ENCODE results near the gene RPTOR. TPM values are rescaled to one million over a fixed set of nuclear protein-coding genes. Genes with fewer than 3 reads are reported as not detected.

The RPTOR gene
- total and polyA plus RNA-seq, 4 donors = 12.4 to 46.1 (median 29.7) TPM

DNA sequence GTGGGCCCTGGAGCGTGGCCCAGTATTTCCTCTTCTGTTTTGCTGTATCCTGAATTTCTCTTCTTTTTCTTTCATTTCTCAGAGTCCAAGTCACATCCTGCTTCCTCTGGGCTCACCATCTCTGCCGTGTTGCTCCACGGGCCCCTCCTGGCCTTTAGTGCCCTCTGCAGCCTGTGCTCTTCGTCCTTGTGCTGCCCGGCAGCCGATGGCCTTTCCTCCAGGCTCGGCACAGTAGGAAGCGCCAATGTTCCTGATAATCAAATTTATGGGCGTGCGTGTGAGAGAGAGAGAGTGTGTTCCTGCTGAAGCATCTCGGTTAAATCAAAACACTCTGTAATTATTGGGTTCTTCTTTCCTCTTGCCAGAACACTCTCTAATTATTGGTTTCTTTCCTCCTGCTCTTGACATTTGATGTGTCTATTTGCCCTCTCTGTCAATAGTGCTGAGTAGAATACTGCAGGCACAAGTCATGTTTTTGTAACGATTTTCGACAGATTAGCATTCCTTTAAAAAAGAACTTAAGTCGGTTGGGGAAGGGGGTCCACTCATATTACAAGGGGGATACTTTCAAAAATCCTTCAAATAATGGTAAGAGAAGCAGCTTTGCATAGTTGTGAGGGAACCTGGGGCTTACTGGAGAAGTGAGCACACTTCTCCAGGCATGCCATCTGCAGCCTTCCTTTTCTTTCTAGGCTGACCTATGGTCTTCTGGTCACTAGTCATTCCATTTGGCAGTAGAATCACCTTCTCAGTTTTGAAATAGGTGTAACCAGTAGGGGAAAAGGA lies 126.6 kb downstream of the RPTOR start:
- 77 to 78% methylated on average over 14 of the region's 14 CpGs for WGBS, 2 donors
- H3K4me3 ChIP-seq = no peak overlapping the region
- ATAC-seq (ENCODE audit: insufficient read depth, low FRiP score) = no peak

DNA sequence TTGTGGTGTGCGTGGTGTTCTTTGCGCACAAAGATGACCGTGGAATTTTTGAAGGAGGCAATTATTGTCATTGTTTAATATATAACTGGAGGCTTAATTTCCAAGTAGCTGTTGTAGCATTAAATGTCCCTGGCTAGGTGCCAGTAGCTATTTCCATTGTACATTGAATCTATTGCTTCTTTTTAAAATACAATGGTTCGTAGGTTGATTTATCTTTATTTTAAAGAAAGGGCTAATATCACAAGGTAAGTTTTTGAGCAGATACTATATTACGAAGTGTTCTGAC lies 127.1 kb downstream of the RPTOR start:
- Histone ChIP-seq H3K9ac (ENCODE audit: insufficient read depth in 1 of 2, low read length in 2 of 2) (no peak overlapping the region), H3K4me1 (ENCODE audit: control insufficient read depth in 5 of 5, insufficient read depth in 5 of 5, low read length in 5 of 5) (peaks cover 0 to 51% (median 31%) of the 10 kb centered on the region in 5 donors), H3K9me3 (ENCODE audit: control insufficient read depth in 4 of 4, insufficient read depth in 3 of 4, low read length in 3 of 4) (no peaks in the 10 kb centered on the region), H3K27ac (ENCODE audit: low read depth in 1 of 2, low read length in 1 of 2) (no peak overlapping the region), H3K27me3 (ENCODE audit: control insufficient read depth in 3 of 3, insufficient read depth in 3 of 3, low read length in 2 of 3) (no peaks in the 10 kb centered on the region), H3K4me3 (no peak overlapping the region), H3K36me3 (ENCODE audit: control insufficient read depth in 4 of 4, insufficient read depth in 4 of 4, low read length in 4 of 4) (no peaks in the 10 kb centered on the region)
- WGBS, 2 donors = 66 to 81% methylated on average over 5 of the region's 5 CpGs
- DNase-seq (peak in 2 of 3 donors; percentile 47 to 73), ATAC-seq (ENCODE audit: insufficient read depth, low FRiP score) (no peak)
- TF ChIP-seq, protein P1, sequence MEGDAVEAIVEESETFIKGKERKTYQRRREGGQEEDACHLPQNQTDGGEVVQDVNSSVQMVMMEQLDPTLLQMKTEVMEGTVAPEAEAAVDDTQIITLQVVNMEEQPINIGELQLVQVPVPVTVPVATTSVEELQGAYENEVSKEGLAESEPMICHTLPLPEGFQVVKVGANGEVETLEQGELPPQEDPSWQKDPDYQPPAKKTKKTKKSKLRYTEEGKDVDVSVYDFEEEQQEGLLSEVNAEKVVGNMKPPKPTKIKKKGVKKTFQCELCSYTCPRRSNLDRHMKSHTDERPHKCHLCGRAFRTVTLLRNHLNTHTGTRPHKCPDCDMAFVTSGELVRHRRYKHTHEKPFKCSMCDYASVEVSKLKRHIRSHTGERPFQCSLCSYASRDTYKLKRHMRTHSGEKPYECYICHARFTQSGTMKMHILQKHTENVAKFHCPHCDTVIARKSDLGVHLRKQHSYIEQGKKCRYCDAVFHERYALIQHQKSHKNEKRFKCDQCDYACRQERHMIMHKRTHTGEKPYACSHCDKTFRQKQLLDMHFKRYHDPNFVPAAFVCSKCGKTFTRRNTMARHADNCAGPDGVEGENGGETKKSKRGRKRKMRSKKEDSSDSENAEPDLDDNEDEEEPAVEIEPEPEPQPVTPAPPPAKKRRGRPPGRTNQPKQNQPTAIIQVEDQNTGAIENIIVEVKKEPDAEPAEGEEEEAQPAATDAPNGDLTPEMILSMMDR (IDR thresholded peaks at IDR 0.05; ENCODE audit: control extremely low read depth, extremely low read depth) = no peak

More for the DNA sequence above, 126.6 kb downstream of the RPTOR start:
- no peak overlapping the region for H3K9ac ChIP-seq (ENCODE audit: insufficient read depth in 1 of 2, low read length in 2 of 2)
- H3K9me3 ChIP-seq (ENCODE audit: control insufficient read depth in 4 of 4, insufficient read depth in 3 of 4, low read length in 3 of 4) = no peaks in the 10 kb centered on the region
- peaks cover 0 to 2% (median 0%) of the 10 kb centered on the region in 4 donors for H3K36me3 ChIP-seq (ENCODE audit: control insufficient read depth in 4 of 4, insufficient read depth in 4 of 4, low read length in 4 of 4)
- TF ChIP-seq, protein P1 (IDR thresholded peaks at IDR 0.05; ENCODE audit: control extremely low read depth, extremely low read depth) = no peak
- H3K27ac ChIP-seq (ENCODE audit: low read depth in 1 of 2, low read length in 1 of 2) = no peak overlapping the region
- DNase-seq = no peak
- no peaks in the 10 kb centered on the region for H3K27me3 ChIP-seq (ENCODE audit: control insufficient read depth in 3 of 3, insufficient read depth in 3 of 3, low read length in 2 of 3)
- peaks cover 0 to 46% (median 31%) of the 10 kb centered on the region in 5 donors for H3K4me1 ChIP-seq (ENCODE audit: control insufficient read depth in 5 of 5, insufficient read depth in 5 of 5, low read length in 5 of 5)

DNA sequence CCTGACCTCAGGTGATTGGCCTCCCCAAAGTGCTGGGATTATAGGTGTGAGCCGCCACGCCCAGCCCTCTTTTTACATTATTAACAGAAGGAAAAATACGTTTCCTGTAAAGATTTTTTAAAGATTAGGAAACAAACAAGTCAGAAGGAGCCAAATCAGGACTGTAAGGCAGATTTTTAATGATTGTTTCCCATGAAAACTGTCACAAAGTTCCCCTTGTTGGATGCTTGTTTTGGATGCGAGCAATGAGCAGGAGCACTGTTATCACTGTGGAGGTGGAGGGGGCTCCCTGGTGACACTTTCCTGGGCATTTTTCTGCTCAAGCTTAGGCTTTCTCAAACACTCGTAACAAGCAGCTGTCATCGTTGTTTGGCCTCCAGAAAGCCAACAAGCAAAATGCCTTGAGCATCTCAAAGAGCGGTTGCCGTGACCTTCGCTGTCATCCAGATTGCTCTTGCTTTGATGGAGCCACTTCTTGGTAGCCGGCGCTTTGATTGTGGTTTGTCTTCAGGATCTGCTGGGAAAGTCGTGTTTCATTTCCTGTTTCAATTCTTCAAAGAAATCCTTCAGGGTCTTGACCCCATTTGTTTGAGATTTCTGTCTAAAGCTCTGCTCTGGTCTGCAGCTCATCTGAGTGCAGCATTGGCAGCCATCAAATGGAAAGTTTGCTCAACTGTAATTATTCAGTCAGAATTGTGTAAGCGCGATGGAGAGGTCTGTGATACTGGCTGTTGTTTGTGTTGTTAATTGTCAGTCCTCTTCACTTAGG lies 128.7 kb downstream of the RPTOR start:
- peaks cover 0 to 56% (median 31%) of the 10 kb centered on the region in 5 donors for H3K4me1 ChIP-seq (ENCODE audit: control insufficient read depth in 5 of 5, insufficient read depth in 5 of 5, low read length in 5 of 5)
- no peak overlapping the region for H3K4me3 ChIP-seq
- H3K9ac ChIP-seq (ENCODE audit: insufficient read depth in 1 of 2, low read length in 2 of 2) = peak overlapping the region in 1 of 2 donors; percentile 23
- TF ChIP-seq, protein P1 (IDR thresholded peaks at IDR 0.05; ENCODE audit: control extremely low read depth, extremely low read depth) = no peak
- ATAC-seq (ENCODE audit: insufficient read depth, low FRiP score) (no peak), DNase-seq (peak; percentile 86 to 97 (median 94))
- no peaks in the 10 kb centered on the region for H3K36me3 ChIP-seq (ENCODE audit: control insufficient read depth in 4 of 4, insufficient read depth in 4 of 4, low read length in 4 of 4)
- H3K27ac ChIP-seq (ENCODE audit: low read depth in 1 of 2, low read length in 1 of 2) = peak overlapping the region in 1 of 2 donors; percentile 49
- no peaks in the 10 kb centered on the region for H3K27me3 ChIP-seq (ENCODE audit: control insufficient read depth in 3 of 3, insufficient read depth in 3 of 3, low read length in 2 of 3)
- 52 to 60% methylated on average over 14 of the region's 14 CpGs for WGBS, 2 donors
- no peaks in the 10 kb centered on the region for H3K9me3 ChIP-seq (ENCODE audit: control insufficient read depth in 4 of 4, insufficient read depth in 3 of 4, low read length in 3 of 4)

Measured in lung (tissue), 12 donors.